CD4-positive, alpha-beta T cell treated with Interleukin-1 beta for 1 hour (primary cell): Measurements from ENCODE around the gene NSUN2.

Source experiments
- DNase-seq, 2 donors: peaks; one replicate each; pipeline ENCODE4 v3.0.0-alpha.2; 2020 to 2022

The NSUN2 gene

DNA sequence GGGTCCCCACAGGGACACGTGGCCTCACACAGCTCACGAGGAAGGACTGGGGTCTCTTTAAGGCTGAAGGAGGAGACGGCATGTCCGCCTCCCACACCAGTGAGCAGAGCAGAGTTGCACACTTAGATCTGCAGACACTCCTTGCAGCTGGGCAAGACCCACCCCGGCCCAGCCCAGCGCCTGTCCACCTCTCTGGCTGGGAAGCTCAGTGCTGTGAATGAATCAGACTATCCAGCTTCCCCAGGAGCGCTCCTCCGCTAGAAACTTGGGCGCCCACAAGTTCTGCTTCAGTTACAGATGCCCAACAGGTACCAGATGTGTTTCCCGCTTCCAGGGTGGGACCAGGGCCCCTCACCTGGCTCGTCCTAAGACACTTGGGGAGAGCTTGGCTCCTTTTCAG, 78.9 kb downstream of the NSUN2 start:
- DNase-seq: no peak

DNA sequence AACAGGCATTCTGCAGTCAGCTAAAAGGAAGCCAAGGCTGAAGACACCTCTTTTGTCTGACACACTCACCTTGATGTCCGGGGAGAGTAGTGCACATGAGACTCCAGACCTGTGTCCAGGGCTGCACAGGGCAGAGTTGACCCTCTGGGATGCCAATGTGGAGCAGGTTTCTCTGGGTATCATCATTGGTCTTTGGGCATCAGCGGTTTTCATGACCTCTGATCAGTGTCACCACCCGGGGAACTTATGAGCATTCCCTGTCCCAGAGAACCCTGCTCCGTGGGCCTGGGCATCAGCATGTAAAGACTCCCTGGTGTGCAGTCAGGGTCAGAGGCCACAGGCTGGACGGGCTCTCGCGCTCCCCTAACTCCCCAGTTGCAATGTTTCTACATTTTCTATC, 80.2 kb downstream of the NSUN2 start:
- no peak for DNase-seq

DNA sequence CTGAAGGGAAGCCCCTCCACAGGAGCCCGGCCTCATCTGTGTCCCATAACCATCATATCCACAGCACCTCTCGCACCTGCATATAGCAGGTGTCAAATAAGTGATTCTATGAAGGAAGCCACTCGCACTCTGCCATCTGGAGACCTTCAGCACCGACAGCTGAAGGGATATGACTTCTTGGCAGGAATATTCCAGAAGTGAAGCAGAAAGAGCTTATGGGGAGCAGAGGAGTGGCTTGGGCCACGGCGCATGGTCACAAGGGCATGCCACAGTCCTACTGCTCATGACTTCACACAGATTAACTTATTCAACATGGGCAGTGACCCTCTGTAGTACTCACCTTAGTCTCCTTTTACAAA, 80.9 kb downstream of the NSUN2 start:
- no peak for DNase-seq

DNA sequence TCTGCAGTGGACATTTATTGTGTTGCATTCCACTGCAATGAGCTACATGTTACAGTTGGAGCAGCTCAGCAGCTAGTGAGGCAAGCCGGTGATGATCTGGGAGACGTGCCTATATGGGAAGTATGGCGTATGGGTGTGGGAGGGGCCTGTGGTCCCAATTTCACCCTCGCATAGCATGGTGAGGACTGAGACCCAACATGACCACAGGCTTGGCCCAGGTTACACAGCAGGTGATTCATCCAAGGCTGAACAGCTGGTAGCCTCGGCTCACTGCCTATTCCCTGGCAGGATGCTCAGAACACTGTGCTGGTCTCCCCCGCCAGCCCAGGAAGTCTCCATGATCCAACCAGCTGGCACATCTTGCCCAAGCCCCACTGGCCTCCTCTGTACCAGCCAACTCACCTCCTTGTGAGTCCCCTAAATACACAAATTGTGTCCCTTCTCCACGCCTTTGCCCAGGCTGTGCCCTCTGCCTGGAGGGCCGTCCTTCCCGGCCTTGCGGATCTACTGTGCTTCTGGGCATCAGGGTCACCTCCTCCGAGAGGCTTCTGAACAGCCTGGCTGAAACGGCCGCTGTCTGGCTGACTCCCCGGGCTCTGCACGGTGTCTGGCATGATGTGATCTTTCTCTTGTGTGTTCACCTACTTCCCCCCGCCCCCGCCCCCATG, 81.4 kb downstream of the NSUN2 start:
- DNase-seq: no peak

DNA sequence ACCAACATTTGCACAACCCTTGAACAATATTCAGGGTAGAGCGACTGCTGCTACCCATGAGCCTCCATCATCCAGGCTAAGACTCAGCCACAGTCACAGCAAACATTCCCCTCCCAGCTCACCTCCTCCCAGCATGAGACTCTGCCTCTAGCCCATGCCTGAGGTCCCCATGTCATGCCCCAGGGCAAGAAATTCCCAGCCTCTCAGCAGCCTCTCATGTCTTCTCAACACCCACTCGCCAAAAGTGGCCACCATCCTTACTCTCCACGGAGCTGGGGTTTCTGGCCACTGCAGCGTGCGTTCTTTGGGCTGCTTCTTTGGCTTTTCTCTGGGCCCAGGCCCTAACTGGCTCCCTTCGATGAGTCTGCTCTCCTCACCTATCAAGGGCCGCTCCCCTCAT, 82.2 kb downstream of the NSUN2 start:
- DNase-seq: no peak
